Measurements from ENCODE around the gene YIPF6. TPM values are rescaled to one million over a fixed set of nuclear protein-coding genes. Genes with fewer than 3 reads are reported as not detected.

YIPF6 gene
- total RNA-seq, 6 experiments from 2014 or later = 35.5 to 46.2 (median 38.0) TPM

- no peaks in the 10 kb centered on the region for H3K9me3 Mint-ChIP-seq
- no peak for TF ChIP-seq CTCF (IDR thresholded peaks at IDR 0.05)
- H3K4me3 Mint-ChIP-seq = no peak overlapping the region
- H3K27me3 Mint-ChIP-seq (ENCODE audit: insufficient read depth) = peaks cover 4% of the 10 kb centered on the region; the same call in 1 of the 2 replicates
- peak overlapping the region; percentile 72; the same call in 1 of the 2 replicates for H3K27ac Mint-ChIP-seq
- no peak for DNase-seq
- H3K36me3 Mint-ChIP-seq (ENCODE audit: low read depth) = no peaks in the 10 kb centered on the region
- H3K4me1 Mint-ChIP-seq (ENCODE audit: low read depth) = peaks cover 23% of the 10 kb centered on the region
Observed at GRCh38 chrX:68571292-68571609, 72.4 kb downstream of the YIPF6 start.

GRCh38 chrX:68571610-68572311 is 72.9 kb downstream of the YIPF6 start:
- H3K4me1 Mint-ChIP-seq (ENCODE audit: low read depth) = peaks cover 23% of the 10 kb centered on the region
- no peaks in the 10 kb centered on the region for H3K9me3 Mint-ChIP-seq
- no peak for TF ChIP-seq CTCF (IDR thresholded peaks at IDR 0.05)
- H3K4me3 Mint-ChIP-seq = no peak overlapping the region
- H3K27me3 Mint-ChIP-seq (ENCODE audit: insufficient read depth) = peaks cover 4% of the 10 kb centered on the region; the same call in 1 of the 2 replicates
- no peaks in the 10 kb centered on the region for H3K36me3 Mint-ChIP-seq (ENCODE audit: low read depth)
- peak overlapping the region; percentile 72; the same call in 1 of the 2 replicates for H3K27ac Mint-ChIP-seq
- peak; percentile 75 for DNase-seq

GRCh38 chrX:68574240-68574639 is 75.4 kb downstream of the YIPF6 start:
- DNase-seq = no peak
- Mint-ChIP-seq H3K9me3 (no peaks in the 10 kb centered on the region), H3K4me3 (no peak overlapping the region), H3K36me3 (ENCODE audit: low read depth) (no peaks in the 10 kb centered on the region), H3K27ac (no peak overlapping the region), H3K27me3 (ENCODE audit: insufficient read depth) (peaks cover 4% of the 10 kb centered on the region; the same call in 1 of the 2 replicates), H3K4me1 (ENCODE audit: low read depth) (peaks cover 23% of the 10 kb centered on the region)
- TF ChIP-seq CTCF (IDR thresholded peaks at IDR 0.05) = no peak

- TF ChIP-seq CTCF (IDR thresholded peaks at IDR 0.05) = no peak
- DNase-seq = no peak
- Mint-ChIP-seq H3K4me3 (no peak overlapping the region), H3K27me3 (ENCODE audit: insufficient read depth) (peaks cover 4% of the 10 kb centered on the region; the same call in 1 of the 2 replicates), H3K27ac (no peak overlapping the region), H3K36me3 (ENCODE audit: low read depth) (no peaks in the 10 kb centered on the region), H3K9me3 (no peaks in the 10 kb centered on the region), H3K4me1 (ENCODE audit: low read depth) (no peaks in the 10 kb centered on the region)
Observed at GRCh38 chrX:68579810-68580209, 81.0 kb downstream of the YIPF6 start.

- no peak for DNase-seq
- Mint-ChIP-seq H3K4me1 (ENCODE audit: low read depth) (peaks cover 10% of the 10 kb centered on the region; the same call in 1 of the 2 replicates), H3K27ac (no peak overlapping the region), H3K27me3 (ENCODE audit: insufficient read depth) (peaks cover 1% of the 10 kb centered on the region; the same call in 1 of the 2 replicates), H3K9me3 (no peaks in the 10 kb centered on the region), H3K4me3 (no peak overlapping the region), H3K36me3 (ENCODE audit: low read depth) (no peaks in the 10 kb centered on the region)
- no peak for TF ChIP-seq CTCF (IDR thresholded peaks at IDR 0.05)
Observed at GRCh38 chrX:68584221-68584620, 85.4 kb downstream of the YIPF6 start.

Other genes starting within 250 kb of the YIPF6 start
- 10 to 100 TPM in 4 of 6 experiments, 1 to 10 TPM in 2; 7.8 to 12.5 (median 10.6) TPM for gene OPHN1, start 65.6 kb upstream of the YIPF6 start, total RNA-seq (2021; fragmentation: NEBNext Ultra II Directional; extraction: Animal tissue kit (Norgen Biotek cat#: 25700))
- 1 to 10 TPM; 1.9 to 3.6 (median 3.0) TPM for gene STARD8, start 148.6 kb downstream of the YIPF6 start, total RNA-seq (2021; fragmentation: NEBNext Ultra II Directional; extraction: Animal tissue kit (Norgen Biotek cat#: 25700))